SK-N-DZ (cell line): ENCODE data around the gene SFT2D1.

Experiments
- DNase-seq: peaks from one replicate; pipeline ENCODE4 v3.0.0-alpha.2; 2015; ENCODE audit warnings: low spot score

Gene SFT2D1

DNA sequence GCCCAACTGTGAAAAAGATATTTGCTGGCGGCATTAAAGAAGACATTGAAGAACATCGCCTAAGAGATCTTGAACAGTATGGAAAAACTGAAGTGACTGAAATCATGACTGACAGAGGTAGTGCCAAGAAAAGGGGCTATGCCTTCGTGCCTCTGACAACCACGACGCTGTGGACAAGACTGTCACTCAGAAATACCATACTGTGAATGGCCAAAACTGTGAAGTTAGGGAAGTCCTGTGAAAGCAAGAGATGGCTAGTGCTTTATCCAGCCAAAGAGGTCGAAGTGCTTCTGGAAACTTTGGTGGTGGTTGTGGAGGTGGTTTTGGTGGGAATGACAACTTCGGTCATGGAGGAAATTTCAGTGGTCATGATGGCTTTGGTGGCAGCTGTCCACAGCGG, 7.5 kb downstream of the SFT2D1 start:
- no peak for DNase-seq

DNA sequence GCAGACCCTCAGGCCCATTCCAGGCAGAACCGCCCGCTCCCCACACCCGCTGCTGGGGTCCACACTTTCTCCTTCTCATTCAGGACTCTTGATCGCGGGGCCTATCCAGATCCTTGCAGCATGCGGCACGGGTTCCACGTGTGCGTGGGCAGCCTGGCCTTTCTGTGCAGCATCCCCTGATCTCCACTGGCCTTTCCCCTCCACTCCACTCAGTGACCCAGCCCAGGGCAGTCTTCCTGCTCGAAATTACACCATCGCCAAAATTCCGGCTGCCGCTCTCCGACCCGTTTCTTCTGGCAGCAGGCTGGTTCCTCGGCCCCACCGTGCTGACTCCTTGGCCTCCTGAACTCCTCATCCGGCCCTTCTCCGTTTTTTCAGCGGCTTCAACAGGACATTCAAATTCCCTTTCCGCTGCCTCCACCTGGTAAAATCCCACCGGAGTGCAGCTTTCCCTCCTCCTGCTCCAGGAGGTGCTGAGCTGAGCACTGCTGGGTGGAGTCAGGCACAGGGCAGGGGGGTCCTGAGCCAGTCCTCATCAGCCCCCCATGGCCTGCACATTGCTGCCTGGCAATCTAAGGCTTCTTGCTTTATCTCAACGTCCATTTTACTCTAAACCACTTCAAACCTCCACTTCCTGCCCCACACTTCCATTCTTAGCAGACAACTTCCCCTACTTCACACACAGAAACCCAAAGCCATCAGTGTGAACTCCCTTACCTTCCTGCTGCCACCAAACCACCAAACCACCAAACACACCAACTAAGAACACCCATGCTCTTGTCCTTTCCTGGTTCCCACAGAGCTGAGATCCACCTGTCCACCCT, 9.0 kb downstream of the SFT2D1 start:
- no peak for DNase-seq

DNA sequence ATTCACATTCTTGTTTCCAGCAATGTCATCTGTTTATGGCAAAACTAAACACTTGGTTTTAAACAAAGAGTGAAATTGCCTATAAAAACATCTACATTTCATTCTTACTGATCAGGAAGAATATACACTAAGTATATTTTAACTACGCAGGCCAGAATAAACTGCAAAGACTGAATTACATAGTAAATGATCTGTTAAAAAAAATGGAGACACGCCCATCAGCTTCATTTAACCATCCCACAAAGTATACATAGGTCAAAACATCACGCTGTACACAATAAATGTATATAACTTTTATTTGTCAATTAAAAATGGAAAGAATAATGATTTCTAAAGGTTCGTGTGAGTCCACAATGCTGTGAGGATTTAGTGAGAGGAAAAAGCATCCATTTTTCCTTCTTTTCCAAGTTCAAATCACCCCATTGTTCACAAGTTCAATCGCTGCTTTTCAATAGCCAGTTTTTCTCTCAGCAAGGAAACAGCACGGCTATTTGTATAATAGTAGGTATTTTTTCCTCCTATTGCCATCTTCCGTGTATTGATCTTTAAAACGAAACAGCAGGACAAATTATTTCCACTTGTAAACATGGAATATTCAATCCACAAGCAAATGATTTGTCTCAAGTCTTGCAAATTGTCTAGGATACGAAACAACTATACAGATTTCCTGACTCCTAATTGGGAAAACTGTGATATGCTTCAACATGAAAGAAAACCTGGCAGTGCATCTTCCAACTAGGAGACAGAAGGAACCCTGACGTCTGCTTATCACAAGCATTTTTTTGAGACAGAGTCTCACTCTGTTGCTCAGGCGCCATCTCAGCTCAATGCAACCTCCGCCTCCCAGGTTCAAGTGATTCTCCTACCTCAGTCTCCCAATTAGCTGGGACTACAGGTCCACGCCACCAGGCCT, 10.6 kb downstream of the SFT2D1 start:
- DNase-seq, result no peak

DNA sequence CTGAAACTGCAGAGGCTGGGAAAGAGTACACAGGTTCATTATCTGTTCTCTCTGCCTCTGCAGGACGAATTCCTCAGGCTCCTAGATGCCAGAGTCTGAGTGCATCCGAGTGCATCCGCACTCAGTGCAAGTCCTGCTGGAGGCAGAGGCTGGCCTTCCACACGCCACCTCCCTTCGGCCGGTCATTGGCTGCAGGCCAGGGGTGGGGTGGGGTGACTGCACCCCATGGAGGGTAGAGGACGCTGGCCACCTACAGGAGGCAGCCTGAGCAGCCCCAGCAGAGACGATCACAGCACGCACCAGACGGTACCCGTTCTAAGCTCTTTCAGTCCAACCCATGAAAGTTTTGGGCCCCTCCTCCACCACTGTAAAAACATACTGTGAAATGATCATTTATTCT, 11.7 kb downstream of the SFT2D1 start:
- DNase-seq, result no peak

DNA sequence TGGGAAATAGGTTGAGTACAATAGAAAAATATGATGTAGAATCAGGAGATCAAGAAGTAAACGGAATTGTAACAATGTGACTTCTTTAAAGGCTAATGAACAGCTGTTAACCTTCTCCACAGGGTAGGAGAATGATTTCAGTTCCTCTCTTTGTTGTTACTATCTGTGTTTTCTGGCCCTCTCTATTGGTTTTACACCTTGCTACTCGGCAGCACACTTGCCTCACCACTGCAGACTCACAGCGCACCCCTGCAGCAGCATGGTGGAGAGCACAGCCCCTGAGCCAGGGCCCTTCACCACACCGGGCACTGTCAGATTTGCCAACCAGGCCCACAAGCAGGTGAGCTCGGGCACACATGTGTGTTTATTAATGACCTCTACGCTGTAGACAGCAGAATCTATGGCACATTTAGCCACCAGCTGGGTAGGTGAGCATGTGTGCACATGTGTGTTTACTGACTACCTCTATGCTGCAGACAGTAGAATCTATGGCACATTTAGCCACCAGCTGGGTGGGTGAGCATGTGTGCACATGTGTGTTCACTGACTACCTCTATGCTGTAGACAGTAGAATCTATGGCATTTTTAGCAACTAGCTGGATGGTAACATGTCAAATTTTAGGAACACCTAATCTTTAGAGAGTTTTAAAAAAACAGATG, 16.8 kb downstream of the SFT2D1 start:
- no peak for DNase-seq

DNA sequence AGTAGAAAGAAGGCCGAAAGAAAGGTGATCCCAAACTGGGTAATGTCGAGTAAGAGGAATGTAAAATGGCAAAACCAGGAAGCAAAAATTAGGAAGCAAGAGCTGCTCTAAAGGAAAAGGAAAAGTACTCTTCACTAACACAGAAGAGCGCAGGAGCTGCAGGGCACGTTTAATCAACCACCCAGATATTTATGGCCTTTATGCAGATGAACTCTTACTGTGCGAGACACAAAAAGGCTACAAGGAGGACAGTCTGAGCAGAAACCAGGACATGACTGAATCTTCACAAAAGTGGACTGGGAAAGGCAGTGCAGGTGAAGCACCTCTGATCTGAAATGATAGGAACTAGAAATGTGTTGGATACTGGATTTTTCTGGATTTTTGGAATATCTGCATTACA, 18.9 kb downstream of the SFT2D1 start:
- no peak for DNase-seq

DNA sequence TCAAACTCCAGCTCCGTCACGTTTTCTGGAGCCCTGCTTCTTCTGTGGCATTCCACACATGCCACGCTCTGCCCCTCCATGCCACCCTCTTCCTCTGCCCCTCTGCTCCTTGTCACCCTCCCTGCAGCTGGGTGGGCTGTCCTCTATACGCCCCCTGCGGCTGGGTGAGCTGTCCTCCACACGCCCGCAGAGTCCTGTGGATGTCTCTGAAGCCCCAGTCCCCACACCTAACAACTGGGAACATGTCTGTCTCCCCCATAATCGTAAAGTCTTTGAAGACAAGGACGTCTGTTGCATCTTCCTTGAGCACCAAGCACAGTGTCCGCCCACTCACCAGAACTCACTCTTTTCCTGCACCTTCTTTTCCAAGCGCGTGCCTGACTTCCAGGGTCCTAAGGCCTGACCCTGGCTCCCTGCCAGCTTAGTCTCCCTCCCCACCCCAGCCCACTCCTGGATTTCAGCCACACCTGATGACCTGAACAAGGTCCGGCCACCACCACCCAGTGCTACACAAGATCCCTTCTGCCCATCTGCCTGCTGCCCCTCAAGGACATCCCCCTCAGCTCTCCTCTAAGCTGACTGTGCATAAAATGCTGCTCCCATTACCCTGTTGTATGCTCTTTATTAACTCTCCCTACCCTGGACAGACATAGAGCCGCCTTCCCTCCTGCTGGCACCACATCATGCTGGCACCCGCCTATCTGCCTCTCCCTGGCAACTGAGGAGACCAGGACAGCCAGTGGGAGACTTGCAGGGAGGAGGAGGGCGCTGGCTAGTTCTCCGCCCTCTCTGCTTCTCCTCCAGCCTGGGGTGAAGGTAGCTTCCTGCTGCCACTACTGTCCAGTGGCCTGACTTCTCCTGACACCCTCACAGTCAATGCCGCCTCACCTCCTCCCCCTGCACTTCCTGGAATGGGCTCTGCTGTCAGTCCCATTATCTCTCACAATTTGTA, 23.4 kb downstream of the SFT2D1 start:
- no peak for DNase-seq

DNA sequence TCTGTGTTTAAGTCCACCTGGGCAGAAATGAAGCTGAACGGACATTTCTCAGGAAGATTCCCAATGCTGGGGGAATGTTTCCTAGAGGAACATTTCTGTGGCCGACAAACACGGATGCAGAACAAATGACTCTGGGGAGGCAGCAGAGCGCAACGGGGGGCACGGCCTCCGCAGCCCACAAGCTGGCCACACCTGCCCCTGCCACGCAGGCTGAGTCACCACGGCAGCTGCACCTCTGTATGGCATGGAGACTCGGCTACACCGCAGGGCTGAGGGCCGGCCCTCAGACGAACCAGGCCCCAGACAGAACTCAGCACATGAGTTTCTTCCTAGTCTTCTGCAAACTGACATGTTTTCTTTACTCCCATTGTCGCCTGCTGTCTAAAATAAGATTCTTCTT, 24.1 kb downstream of the SFT2D1 start:
- no peak for DNase-seq

DNA sequence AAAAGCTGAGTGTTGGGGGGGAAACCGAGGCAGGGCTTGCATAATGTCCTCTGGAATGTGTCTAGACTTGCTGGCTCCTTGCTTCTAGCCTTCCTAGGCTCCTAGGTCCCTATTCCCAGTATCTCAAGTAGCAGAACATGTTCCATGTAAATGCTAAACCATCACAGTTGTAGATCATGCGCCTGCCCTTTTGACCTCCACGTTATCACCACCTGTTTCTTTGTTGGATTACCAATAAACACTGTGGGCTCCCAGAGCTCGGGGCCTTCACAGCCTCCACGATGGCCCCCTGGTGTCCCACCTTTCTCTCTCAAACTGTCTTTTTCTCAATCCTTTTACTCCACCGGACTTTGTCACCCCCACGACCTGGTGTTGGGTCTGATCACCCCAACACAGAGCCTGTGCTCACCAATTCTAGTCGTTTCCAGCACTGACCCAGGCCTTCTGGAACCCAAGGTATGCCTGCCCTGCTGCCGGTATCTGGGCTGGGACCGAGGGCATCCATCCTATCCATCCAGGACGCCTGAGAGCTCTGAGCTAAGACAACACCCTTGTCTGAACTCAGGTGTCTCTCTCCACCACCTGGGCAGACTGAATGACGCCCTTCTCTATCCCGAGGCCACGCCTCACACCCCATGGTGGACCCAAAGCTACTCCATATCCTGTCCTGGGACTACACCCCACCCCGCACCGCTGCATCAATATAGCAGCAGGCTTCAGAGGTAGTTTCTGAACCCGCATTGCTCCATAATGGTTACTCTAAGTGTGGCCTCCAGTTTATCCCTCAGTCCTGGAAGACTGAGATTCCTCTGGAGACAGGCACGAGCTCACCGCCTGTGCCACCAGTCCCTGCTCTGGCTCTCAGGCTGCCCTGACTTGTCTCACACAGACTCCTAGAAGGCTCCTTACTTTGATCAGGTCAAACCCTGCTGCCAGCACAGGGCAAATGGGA, 24.8 kb downstream of the SFT2D1 start:
- DNase-seq, result no peak

DNA sequence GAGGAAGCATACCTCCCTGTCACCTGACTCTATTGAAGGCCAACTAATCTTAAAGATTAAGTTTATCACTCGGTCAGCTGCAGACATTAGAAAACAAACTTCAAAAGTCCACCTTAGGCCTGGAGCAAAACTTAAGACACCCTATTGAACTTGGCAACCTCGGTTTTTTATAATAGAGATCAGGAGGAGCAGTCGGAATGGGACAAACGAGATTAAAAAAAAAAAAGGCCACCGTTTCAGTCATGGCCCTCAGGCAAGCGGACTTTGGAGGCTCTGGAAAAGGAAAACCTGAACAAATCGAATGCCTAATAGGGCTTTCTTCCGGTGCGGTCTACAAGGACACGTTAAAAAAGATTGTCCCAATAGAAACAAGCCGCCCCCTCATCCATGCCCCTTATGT, 26.9 kb downstream of the SFT2D1 start:
- no peak for DNase-seq

DNA sequence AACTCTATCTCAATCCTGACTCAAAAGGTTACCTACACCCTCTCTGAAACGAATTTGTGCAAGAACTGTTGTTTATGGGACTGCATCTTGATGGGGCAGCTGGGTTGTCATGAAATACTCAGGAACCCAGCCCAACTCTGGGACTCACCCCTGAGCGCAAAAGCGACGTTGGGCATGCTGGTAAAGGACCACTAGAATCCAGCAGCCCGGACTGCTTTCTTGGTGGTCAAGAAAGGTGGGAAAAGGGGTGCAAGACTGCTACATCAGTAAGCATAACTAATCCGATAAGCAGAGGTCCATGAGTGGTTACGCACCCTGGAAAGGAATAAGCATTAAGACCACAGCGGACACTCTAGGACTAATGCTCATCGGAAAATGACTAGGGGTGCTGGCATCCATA, 27.9 kb downstream of the SFT2D1 start:
- no peak for DNase-seq

DNA sequence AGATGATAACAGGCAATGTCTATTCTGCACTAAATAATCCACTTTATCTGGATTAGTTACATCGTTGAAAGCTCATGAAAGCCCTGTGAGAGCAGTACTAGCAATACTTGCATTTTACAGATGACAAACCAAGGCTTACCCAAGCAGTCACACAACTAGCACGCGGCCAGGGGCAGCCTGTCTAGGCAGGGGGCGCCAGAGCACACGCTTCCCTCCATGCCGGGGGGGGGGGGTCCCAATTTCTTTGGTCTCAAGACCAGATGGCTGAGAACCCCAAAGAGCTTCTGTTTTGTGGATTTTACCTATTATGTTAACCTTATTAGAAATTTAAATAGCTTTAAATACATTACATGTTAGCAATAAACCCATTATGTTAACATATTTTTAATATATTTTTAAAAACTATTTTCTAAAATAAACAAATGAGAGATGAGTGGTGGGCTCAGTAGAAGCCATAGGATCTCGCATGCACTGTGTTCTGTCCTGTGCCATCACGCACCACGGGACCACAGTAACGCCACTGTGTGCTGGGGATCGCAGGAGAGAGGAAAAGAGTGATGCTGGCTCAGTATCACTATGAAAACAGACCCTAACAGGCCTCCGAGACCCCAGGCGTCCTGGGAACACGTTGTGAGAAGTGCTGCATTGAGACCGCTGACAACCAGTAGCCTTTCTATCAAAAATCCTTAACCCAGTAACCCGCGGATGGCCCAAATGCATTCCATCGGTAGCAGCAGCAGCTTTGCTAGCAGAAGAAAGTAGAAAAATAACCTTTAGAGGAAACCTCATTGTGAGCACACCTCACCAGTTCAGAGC, 28.9 kb downstream of the SFT2D1 start:
- DNase-seq, result no peak

DNA sequence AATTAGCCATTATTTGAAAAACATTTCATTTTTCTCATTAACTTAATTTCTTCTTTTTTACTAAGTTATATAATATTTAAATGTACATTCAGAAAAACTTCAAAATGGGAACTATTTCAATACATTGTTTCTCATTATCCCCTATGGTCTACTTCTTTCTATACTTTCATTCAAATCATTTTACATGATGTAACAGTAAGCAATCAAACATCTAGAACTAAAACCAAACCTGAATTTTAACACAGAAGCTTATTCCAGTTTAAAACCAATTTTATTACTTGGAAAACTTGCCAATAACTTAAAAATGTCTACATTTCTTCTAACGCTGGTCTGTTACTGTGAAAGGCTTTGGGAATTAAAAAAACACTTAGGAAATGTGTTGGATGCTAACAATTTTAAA, 29.5 kb downstream of the SFT2D1 start:
- DNase-seq, result no peak

DNA sequence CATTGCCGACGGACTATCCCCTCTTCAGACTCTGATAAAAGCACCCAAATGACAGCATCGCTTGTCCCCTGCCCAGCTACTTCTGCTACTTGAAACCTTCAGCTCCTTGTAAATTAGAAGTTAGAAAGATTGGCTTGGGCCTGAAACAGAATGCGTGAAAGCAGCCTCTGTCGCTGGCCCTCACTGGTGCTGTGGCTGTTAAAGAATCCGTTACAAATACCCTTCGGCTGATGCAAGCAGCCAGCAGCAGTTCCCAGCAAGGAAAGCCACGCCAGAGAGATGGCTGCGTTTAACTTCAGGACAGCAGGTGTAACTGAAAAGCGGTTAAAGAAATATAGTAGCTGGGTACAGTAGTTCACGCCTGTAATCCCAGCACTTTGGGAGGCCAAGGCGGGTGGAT, 31.7 kb downstream of the SFT2D1 start:
- DNase-seq, result no peak

DNA sequence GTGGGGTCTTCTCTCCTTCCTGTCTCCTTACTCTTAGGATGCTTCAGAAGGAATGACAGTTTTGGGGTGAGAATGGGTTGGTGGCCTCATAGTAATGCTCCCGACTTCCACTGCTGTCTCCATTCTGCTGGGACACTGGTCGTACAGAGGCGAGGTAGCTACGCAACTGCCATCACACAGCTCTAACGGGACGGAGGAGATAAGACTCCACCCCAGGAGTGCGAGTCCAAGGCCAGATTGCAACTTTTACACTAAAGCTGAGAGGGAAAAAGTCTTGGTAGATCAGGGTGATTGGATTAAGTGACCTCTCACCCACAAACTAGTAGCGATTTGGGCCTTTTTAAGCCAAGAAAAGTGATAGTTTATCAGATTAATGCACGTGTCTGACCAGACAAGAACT, 32.4 kb downstream of the SFT2D1 start:
- DNase-seq, result no peak

DNA sequence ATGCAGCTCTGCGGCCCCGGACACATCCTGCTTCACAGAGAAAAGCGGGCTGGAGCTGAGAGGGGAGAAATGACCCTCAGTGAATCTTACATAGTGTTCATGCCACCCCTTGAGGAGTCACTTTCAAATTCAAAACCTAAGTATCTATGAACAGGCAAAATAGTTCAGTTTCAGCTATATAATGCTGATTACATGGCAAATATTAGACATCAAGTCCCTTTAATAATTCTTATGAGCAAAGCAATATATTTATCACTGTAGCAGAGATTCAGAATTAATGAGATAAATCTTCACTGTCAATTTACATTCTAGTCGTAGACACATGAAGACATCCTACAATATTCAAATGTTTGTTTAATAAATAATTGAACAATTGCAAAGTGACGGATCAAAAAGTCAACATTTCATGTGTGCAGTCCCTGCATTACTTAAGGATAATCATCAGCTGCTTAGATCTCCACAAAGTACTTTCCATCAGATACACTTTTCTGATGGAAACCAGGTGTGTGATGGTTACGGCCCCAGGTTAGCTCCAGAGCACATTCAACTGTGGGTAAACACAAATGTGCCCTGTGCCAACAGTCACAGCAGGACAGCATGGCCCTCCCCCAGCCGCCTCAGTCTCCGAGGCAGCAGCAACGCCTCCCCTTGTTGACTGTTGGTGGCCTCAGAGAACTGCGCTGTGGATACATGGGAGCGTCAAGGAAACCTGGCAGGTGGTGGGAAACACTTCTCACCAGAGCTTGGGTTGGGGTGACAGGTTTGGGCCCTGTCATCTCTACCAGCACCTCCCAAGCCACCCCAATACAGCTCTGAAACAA, 33.4 kb downstream of the SFT2D1 start:
- DNase-seq, result no peak

DNA sequence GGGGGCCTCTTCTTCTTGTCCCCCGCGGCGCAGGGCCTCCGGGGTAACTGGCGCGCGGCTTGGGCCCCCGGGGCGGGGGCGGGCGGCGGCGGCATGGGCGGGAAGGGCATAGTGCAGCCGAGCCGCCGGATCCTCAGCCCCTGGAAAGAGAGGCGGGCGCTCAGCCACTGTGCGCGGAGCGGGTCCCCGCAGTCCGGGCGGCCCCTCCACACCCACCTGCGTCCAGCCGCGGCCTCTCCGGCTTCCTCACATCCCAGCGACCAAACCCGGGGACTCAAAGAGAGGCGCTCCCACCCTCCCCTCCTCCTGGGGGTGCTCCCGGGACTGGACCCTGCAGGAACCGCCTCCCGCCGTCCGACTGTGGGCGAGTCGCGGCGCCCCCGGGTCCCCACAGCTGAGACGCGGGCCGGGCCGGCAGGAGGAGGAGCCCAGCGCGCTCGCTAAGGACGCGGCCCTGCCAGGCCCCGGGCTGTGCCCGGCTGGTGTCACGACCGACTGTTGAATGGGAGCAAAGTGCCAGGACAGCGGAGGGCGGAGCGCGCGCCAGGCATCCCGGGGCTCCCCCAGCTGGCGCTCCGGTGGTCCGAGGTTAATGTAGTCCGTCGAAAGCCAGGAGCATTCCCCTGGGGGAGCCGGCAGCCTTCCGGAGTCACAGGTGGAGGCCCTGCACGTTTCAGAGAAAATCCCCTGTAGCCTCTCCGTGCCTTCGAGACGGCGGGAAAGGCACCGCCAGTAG, 34.1 kb downstream of the SFT2D1 start, which contains the start of gene PRR18:
TSS of gene PRR18 (minus strand) at position 360 of the 736 bp plus-strand sequence. CDS start at position 110, 250 bp downstream.
- peak; percentile 14 for DNase-seq
